Measurements from ENCODE around the gene KIRREL3.
"Not testable (repeated sequence)": the region's sequence is repeated elsewhere in the genome, so short reads cannot be mapped to it uniquely, and the experiment has no call there.

KIRREL3 gene

GRCh38 chr11:126383339-126384335, 616.9 kb downstream of the KIRREL3 start:
- no peak for DNase-seq
- H3K27me3 Mint-ChIP-seq: no peaks in the 10 kb centered on the region
- CTCF ChIA-PET: no interaction called here
- H3K4me3 Mint-ChIP-seq: no peak overlapping the region
- H3K9me3 Mint-ChIP-seq: no peaks in the 10 kb centered on the region
- no peak overlapping the region for H3K27ac Mint-ChIP-seq
- no peaks in the 10 kb centered on the region for H3K36me3 Mint-ChIP-seq
- H3K4me1 Mint-ChIP-seq: no peaks in the 10 kb centered on the region

- H3K4me3 Mint-ChIP-seq, H3K36me3 Mint-ChIP-seq, H3K9me3 Mint-ChIP-seq, H3K27me3 Mint-ChIP-seq, H3K27ac Mint-ChIP-seq, CTCF ChIA-PET, H3K4me1 Mint-ChIP-seq, DNase-seq: not testable (repeated sequence)
Observed at GRCh38 chr11:126382641-126383040, 617.9 kb downstream of the KIRREL3 start.

GRCh38 chr11:126381960-126382359, 618.6 kb downstream of the KIRREL3 start:
- H3K4me1 Mint-ChIP-seq, H3K9me3 Mint-ChIP-seq, CTCF ChIA-PET, DNase-seq, H3K36me3 Mint-ChIP-seq, H3K27ac Mint-ChIP-seq, H3K27me3 Mint-ChIP-seq, H3K4me3 Mint-ChIP-seq: not testable (repeated sequence)

GRCh38 chr11:126380909-126381308, 619.7 kb downstream of the KIRREL3 start:
- CTCF ChIA-PET: no interaction called here
- no peaks in the 10 kb centered on the region for H3K27me3 Mint-ChIP-seq
- no peak overlapping the region for H3K4me3 Mint-ChIP-seq
- H3K27ac Mint-ChIP-seq: no peak overlapping the region
- no peaks in the 10 kb centered on the region for H3K9me3 Mint-ChIP-seq
- no peaks in the 10 kb centered on the region for H3K4me1 Mint-ChIP-seq
- DNase-seq: no peak
- no peaks in the 10 kb centered on the region for H3K36me3 Mint-ChIP-seq

- Mint-ChIP-seq H3K9me3 (no peaks in the 10 kb centered on the region), H3K4me3 (no peak overlapping the region), H3K4me1 (no peaks in the 10 kb centered on the region), H3K27ac (no peak overlapping the region), H3K36me3 (no peaks in the 10 kb centered on the region), H3K27me3 (no peaks in the 10 kb centered on the region)
- DNase-seq: no peak
- CTCF ChIA-PET: no interaction called here
Observed at GRCh38 chr11:126378763-126379162, 621.8 kb downstream of the KIRREL3 start.

GRCh38 chr11:126375726-126376125, 624.8 kb downstream of the KIRREL3 start:
- H3K4me3 Mint-ChIP-seq: no peak overlapping the region
- CTCF ChIA-PET: no interaction called here
- H3K27me3 Mint-ChIP-seq: no peaks in the 10 kb centered on the region
- DNase-seq: no peak
- no peaks in the 10 kb centered on the region for H3K36me3 Mint-ChIP-seq
- no peaks in the 10 kb centered on the region for H3K4me1 Mint-ChIP-seq
- H3K27ac Mint-ChIP-seq: no peak overlapping the region
- no peaks in the 10 kb centered on the region for H3K9me3 Mint-ChIP-seq

- CTCF ChIA-PET, DNase-seq, H3K9me3 Mint-ChIP-seq, H3K36me3 Mint-ChIP-seq, H3K27me3 Mint-ChIP-seq, H3K4me1 Mint-ChIP-seq, H3K4me3 Mint-ChIP-seq, H3K27ac Mint-ChIP-seq: not testable (repeated sequence)
Observed at GRCh38 chr11:126374562-126375300, 625.8 kb downstream of the KIRREL3 start.

- H3K4me3 Mint-ChIP-seq, H3K36me3 Mint-ChIP-seq, CTCF ChIA-PET, H3K9me3 Mint-ChIP-seq, H3K27me3 Mint-ChIP-seq, DNase-seq, H3K4me1 Mint-ChIP-seq, H3K27ac Mint-ChIP-seq: not testable (repeated sequence)
Observed at GRCh38 chr11:126373389-126374066, 627.0 kb downstream of the KIRREL3 start.

All from activated naive CD4-positive, alpha-beta T cell treated with anti-CD3 and anti-CD28 coated beads, Interleukin-2, amount 10 ng/mL, durations not matched to agents 7 days and 5 days (primary cell).